OCI-LY1 (cell line): ENCODE measurements around the gene CXXC4.

Experiments
- EZH2 ChIP-seq: fragments of 200-600 bp; sonication (generic), shearing (Covaris generic); IDR thresholded peaks from 2 replicates; pipeline ENCODE4 v1.8.0; 2017; ENCODE audit warnings: borderline replicate concordance, mixed run types, mild to moderate bottlenecking, antibody characterized with exemption, low read length, moderate library complexity, mixed read lengths
- TF ChIP-seq, protein P1 (sequence below): fragments of 200-600 bp; sonication (generic), shearing (Covaris generic); IDR thresholded peaks from 2 replicates; pipeline ENCODE4 v1.5.1; 2017; ENCODE audit warnings: mild to moderate bottlenecking, antibody characterized with exemption, low read length, moderate library complexity, mixed read lengths

DNA sequence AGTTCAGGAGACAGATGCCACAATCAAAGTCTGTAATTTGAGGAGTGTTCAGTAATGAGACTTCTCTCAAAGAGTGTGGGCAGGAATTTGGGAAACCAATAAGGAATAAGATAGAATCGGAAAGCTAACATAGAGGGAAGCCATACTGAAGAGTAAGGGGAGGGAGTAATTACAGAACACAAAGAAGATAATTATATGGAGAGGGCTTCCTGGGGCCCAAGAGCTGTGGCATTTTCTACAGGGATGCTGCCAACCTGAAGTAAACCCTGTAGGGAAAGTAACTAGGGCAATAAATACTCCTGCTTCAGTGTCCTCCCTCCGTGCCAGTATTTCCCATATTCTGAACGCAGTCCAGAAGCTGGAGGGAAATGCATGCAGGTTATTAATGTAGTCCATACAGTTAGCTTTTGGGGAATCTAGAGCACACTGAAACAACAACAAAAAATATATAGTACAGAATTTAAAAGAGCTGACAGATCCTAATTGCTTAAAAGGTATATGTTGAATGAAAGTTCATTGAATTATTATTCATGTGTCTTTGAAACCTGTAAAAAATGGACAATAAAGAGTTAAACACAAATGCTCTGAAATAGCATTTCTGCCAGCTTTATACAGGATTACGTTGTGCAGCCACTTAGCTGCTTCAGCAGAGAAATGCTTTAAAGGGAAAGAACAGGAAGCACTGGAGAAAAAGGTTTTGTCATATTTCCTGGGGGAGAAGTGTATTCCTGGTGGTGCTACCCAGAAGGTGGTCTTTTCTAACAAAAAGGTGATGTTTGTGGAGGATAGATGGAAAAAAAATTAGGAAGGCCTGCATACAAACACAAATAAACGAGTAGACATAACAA lies 48.0 kb downstream of the CXXC4 start:
- TF ChIP-seq, protein P1, sequence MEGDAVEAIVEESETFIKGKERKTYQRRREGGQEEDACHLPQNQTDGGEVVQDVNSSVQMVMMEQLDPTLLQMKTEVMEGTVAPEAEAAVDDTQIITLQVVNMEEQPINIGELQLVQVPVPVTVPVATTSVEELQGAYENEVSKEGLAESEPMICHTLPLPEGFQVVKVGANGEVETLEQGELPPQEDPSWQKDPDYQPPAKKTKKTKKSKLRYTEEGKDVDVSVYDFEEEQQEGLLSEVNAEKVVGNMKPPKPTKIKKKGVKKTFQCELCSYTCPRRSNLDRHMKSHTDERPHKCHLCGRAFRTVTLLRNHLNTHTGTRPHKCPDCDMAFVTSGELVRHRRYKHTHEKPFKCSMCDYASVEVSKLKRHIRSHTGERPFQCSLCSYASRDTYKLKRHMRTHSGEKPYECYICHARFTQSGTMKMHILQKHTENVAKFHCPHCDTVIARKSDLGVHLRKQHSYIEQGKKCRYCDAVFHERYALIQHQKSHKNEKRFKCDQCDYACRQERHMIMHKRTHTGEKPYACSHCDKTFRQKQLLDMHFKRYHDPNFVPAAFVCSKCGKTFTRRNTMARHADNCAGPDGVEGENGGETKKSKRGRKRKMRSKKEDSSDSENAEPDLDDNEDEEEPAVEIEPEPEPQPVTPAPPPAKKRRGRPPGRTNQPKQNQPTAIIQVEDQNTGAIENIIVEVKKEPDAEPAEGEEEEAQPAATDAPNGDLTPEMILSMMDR, result no peak
- no peak for TF ChIP-seq EZH2
